PC-3 (cell line): Measurements from ENCODE around the gene CD6. TPM values are rescaled to one million over a fixed set of nuclear protein-coding genes. Genes with fewer than 3 reads are reported as not detected.

ENCODE experiments used
- ATAC-seq: fragments of 200-7000 bp; cut with Tn5 transposase; 2 replicates; pipeline ENCODE4 v1.9.1; 2020; ENCODE audit warnings: mild to moderate bottlenecking, moderate library complexity
- BruUV-seq: library from RNA; stranded (reverse); fragments of 400-500 nt; replicated peaks from 2 replicates; lab custom pipeline; 2021; lab: Mats Ljungman, UMichigan
- CTCF ChIA-PET: fragments of 300-600 bp; sonication (Branson Sonifier 250); formaldehyde crosslinking; loops from one replicate; lab custom pipeline; 2022; ENCODE audit warnings: antibody characterized with exemption; lab: Charles Lee
- POLR2A ChIA-PET: fragments of 300-600 bp; sonication (Branson Sonifier 250); formaldehyde crosslinking; loops from one replicate; lab custom pipeline; 2022; ENCODE audit warnings: antibody characterized with exemption; ENCODE audit not compliant: unreplicated experiment; lab: Charles Lee
- DNase-seq: peaks from one replicate; pipeline ENCODE4 v3.0.0-alpha.2; 2015
- H2AFZ ChIP-seq: fragments of 300-600 bp; sonication (generic); 2 replicates; pipeline ENCODE4 v1.6.0; 2016; ENCODE audit warnings: antibody characterized with exemption, low read length
- H3F3A ChIP-seq: fragments of 300-600 bp; sonication (generic); one replicate; pipeline ENCODE4 v1.6.0; 2017; ENCODE audit warnings: antibody characterized with exemption, low read length, control low read depth, mild to moderate bottlenecking; ENCODE audit not compliant: unreplicated experiment
- H3K27ac ChIP-seq: fragments of 300-600 bp; sonication (generic); 2 replicates; pipeline ENCODE4 v1.5.1; 2016; ENCODE audit warnings: mild to moderate bottlenecking, low read length
- H3K27me3 ChIP-seq: fragments of 300-600 bp; sonication (generic); 2 replicates; pipeline ENCODE4 v1.6.1; 2016; ENCODE audit warnings: low read length, mixed read lengths
- H3K36me3 ChIP-seq: fragments of 300-600 bp; sonication (generic); 2 replicates; pipeline ENCODE4 v1.6.1; 2016; ENCODE audit warnings: low read depth, mixed run types, low read length, mixed read lengths
- H3K4me1 ChIP-seq: fragments of 300-600 bp; sonication (generic); 2 replicates; pipeline ENCODE4 v1.5.1; 2016; ENCODE audit warnings: low read length; ENCODE audit not compliant: insufficient read depth
- H3K4me2 ChIP-seq: fragments of 300-600 bp; sonication (generic); 2 replicates; pipeline ENCODE4 v1.6.0; 2016; ENCODE audit warnings: low read length
- H3K4me3 ChIP-seq: fragments of 300-600 bp; sonication (generic); 2 replicates; pipeline ENCODE4 v1.5.1; 2016; ENCODE audit warnings: mild to moderate bottlenecking, low read length, mixed read lengths
- H3K79me2 ChIP-seq: fragments of 300-600 bp; sonication (generic); 2 replicates; pipeline ENCODE4 v1.6.1; 2017; ENCODE audit warnings: low read length, mixed read lengths
- H3K9ac ChIP-seq: fragments of 300-600 bp; sonication (generic); 2 replicates; pipeline ENCODE4 v1.6.0; 2016; ENCODE audit warnings: mild to moderate bottlenecking, low read length
- H3K9me2 ChIP-seq: fragments of 300-600 bp; sonication (generic); replicated peaks from 2 replicates; pipeline ENCODE4 v1.6.1; 2016; ENCODE audit warnings: mixed run types, low read length, mixed read lengths
- H3K9me3 ChIP-seq: fragments of 300-600 bp; sonication (generic); 2 replicates; pipeline ENCODE4 v1.6.1; 2016; ENCODE audit warnings: low read length, mixed read lengths
- H4K20me1 ChIP-seq: fragments of 300-600 bp; sonication (generic); 2 replicates; pipeline ENCODE4 v1.6.1; 2016; ENCODE audit warnings: low read length, mixed read lengths
- EZH2 ChIP-seq: fragments of 300-600 bp; sonication (generic); IDR thresholded peaks from one replicate; pipeline ENCODE4 v1.6.1; 2017; ENCODE audit warnings: antibody characterized with exemption, mild to moderate bottlenecking, low read length; ENCODE audit not compliant: unreplicated experiment
- EZH2phosphoT487 ChIP-seq: fragments of 300-600 bp; sonication (generic); IDR thresholded peaks from 2 replicates; pipeline ENCODE4 v1.6.1; 2018; ENCODE audit warnings: mild to moderate bottlenecking, antibody characterized with exemption, low read length, borderline replicate concordance
- intact Hi-C: fragments of 100-400 bp; cut with micrococcal nuclease; formaldehyde crosslinking; loops from 2 replicates; pipeline ENCODE4 v1.9.0; 2023
- total RNA-seq: library from RNA; depleted of rRNA; stranded (reverse); fragments of >200 nt; gene quantifications from 2 replicates; pipeline ENCODE4 v1.2.3, GENCODE V29; 2014
- TF ChIP-seq, protein P1 (sequence below): fragments of 300-600 bp; sonication (generic); conservative IDR thresholded peaks from 2 replicates; pipeline ENCODE4 v1.5.1; 2017; ENCODE audit warnings: antibody characterized with exemption, low read depth, mild to moderate bottlenecking, low read length

Gene CD6
- total RNA-seq, 1 experiment from 2014 or later, result not detected

- BruUV-seq, result no TSS peak
- ChIA-PET POLR2A (no interaction called here), CTCF (no interaction called here)
- intact Hi-C loops, result no loop called here
- no peaks in the 10 kb centered on the region for H3K9me3 ChIP-seq
- ATAC-seq (no peak), DNase-seq (no peak)
- H3K4me1 ChIP-seq, result no peaks in the 10 kb centered on the region
- no peaks in the 10 kb centered on the region for H3K36me3 ChIP-seq
- no peak overlapping the region for H3K4me3 ChIP-seq
- no peaks in the 10 kb centered on the region for H3K9me2 ChIP-seq
- no peak overlapping the region for H3K9ac ChIP-seq
- TF ChIP-seq, protein P1, sequence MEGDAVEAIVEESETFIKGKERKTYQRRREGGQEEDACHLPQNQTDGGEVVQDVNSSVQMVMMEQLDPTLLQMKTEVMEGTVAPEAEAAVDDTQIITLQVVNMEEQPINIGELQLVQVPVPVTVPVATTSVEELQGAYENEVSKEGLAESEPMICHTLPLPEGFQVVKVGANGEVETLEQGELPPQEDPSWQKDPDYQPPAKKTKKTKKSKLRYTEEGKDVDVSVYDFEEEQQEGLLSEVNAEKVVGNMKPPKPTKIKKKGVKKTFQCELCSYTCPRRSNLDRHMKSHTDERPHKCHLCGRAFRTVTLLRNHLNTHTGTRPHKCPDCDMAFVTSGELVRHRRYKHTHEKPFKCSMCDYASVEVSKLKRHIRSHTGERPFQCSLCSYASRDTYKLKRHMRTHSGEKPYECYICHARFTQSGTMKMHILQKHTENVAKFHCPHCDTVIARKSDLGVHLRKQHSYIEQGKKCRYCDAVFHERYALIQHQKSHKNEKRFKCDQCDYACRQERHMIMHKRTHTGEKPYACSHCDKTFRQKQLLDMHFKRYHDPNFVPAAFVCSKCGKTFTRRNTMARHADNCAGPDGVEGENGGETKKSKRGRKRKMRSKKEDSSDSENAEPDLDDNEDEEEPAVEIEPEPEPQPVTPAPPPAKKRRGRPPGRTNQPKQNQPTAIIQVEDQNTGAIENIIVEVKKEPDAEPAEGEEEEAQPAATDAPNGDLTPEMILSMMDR, result no peak
- TF ChIP-seq EZH2phosphoT487 (no peak), EZH2 (no peak)
- H3K27ac ChIP-seq, result no peak overlapping the region
- H3K4me2 ChIP-seq, result no peak overlapping the region
- H2AFZ ChIP-seq, result no peak overlapping the region
- H3F3A ChIP-seq, result no peaks in the 10 kb centered on the region
- no peaks in the 10 kb centered on the region for H4K20me1 ChIP-seq
- peaks cover 28% of the 10 kb centered on the region; the same call in 1 of the 2 replicates for H3K27me3 ChIP-seq
- H3K79me2 ChIP-seq, result no peaks in the 10 kb centered on the region
These were observed 52.5 kb downstream of the CD6 start for GRCh38 chr11:61023966-61024295.

- H3F3A ChIP-seq, result no peaks in the 10 kb centered on the region
- no peak overlapping the region for H3K4me2 ChIP-seq
- H4K20me1 ChIP-seq, result no peaks in the 10 kb centered on the region
- TF ChIP-seq, protein P1, result no peak
- no peak for TF ChIP-seq EZH2
- TF ChIP-seq EZH2phosphoT487, result no peak
- H2AFZ ChIP-seq, result no peak overlapping the region
- no peaks in the 10 kb centered on the region for H3K79me2 ChIP-seq
- DNase-seq, result no peak
- ATAC-seq, result no peak
- H3K9me2 ChIP-seq, result no peaks in the 10 kb centered on the region
- BruUV-seq, result no TSS peak
- intact Hi-C loops, result no loop called here
- no peaks in the 10 kb centered on the region for H3K36me3 ChIP-seq
- no peaks in the 10 kb centered on the region for H3K4me1 ChIP-seq
- peaks cover 28% of the 10 kb centered on the region; the same call in 1 of the 2 replicates for H3K27me3 ChIP-seq
- CTCF ChIA-PET, result no interaction called here
- H3K27ac ChIP-seq, result no peak overlapping the region
- no peak overlapping the region for H3K9ac ChIP-seq
- POLR2A ChIA-PET, result no interaction called here
- H3K4me3 ChIP-seq, result no peak overlapping the region
- no peaks in the 10 kb centered on the region for H3K9me3 ChIP-seq
These were observed 53.7 kb downstream of the CD6 start for GRCh38 chr11:61024938-61025820.

DNA sequence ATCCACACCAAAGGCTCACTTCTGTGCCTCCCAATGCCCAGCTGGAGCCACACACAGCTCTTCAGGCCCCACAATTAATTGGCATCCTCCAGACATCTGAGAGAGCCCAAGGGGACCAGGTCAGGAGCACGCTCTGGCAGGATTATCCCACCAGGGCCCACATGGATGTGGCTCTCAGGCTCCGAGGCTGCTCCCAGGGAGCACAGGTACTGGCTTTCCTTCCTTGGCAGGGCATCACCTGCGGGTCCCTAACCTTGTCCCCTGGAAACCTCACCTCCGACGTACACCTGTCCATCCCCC is 54.3 kb downstream of the CD6 start:
- no peaks in the 10 kb centered on the region for H3K9me3 ChIP-seq
- no peaks in the 10 kb centered on the region for H3K9me2 ChIP-seq
- no peaks in the 10 kb centered on the region for H4K20me1 ChIP-seq
- no TSS peak for BruUV-seq
- H3K9ac ChIP-seq, result no peak overlapping the region
- no peaks in the 10 kb centered on the region for H3K36me3 ChIP-seq
- no peak for DNase-seq
- ChIA-PET CTCF (no interaction called here), POLR2A (no interaction called here)
- no peaks in the 10 kb centered on the region for H3K79me2 ChIP-seq
- no peaks in the 10 kb centered on the region for H3K4me1 ChIP-seq
- TF ChIP-seq EZH2, result no peak
- TF ChIP-seq EZH2phosphoT487, result no peak
- TF ChIP-seq, protein P1, result no peak
- no peak overlapping the region for H3K4me3 ChIP-seq
- no peak for ATAC-seq
- H3K4me2 ChIP-seq, result no peak overlapping the region
- H3F3A ChIP-seq, result no peaks in the 10 kb centered on the region
- intact Hi-C loops, result no loop called here
- no peak overlapping the region for H3K27ac ChIP-seq
- H3K27me3 ChIP-seq, result peaks cover 28% of the 10 kb centered on the region; the same call in 1 of the 2 replicates
- no peak overlapping the region for H2AFZ ChIP-seq
